ENCODE results near the gene MRPS23.
A peak's percentile ranks its signal among the peaks of the same experiment; 100 is the strongest.

Gene MRPS23

GRCh38 chr17:57874434-57875289 is 24.8 kb upstream of the MRPS23 start:
- H3K4me3 ChIP-seq (ENCODE audit: control insufficient read depth, low read depth, low read length) = no peak overlapping the region
- peak; percentile 95 for DNase-seq (ENCODE audit: low read depth)
- TF ChIP-seq CTCF (conservative IDR thresholded peaks at IDR 0.05; ENCODE audit: control insufficient read depth, insufficient read depth, low read depth, low read length) = no peak

GRCh38 chr17:57874058-57874419 is 24.2 kb upstream of the MRPS23 start:
- TF ChIP-seq CTCF (conservative IDR thresholded peaks at IDR 0.05; ENCODE audit: control insufficient read depth, insufficient read depth, low read depth, low read length) = no peak
- DNase-seq (ENCODE audit: low read depth) = no peak
- no peak overlapping the region for H3K4me3 ChIP-seq (ENCODE audit: control insufficient read depth, low read depth, low read length)

- DNase-seq (ENCODE audit: low read depth) = no peak
- no peak overlapping the region for H3K4me3 ChIP-seq (ENCODE audit: control insufficient read depth, low read depth, low read length)
- no peak for TF ChIP-seq CTCF (conservative IDR thresholded peaks at IDR 0.05; ENCODE audit: control insufficient read depth, insufficient read depth, low read depth, low read length)
These were observed 23.6 kb upstream of the MRPS23 start for GRCh38 chr17:57873261-57874057.

GRCh38 chr17:57872536-57872935 is 22.7 kb upstream of the MRPS23 start:
- no peak for TF ChIP-seq CTCF (conservative IDR thresholded peaks at IDR 0.05; ENCODE audit: control insufficient read depth, insufficient read depth, low read depth, low read length)
- no peak for DNase-seq (ENCODE audit: low read depth)
- no peak overlapping the region for H3K4me3 ChIP-seq (ENCODE audit: control insufficient read depth, low read depth, low read length)

GRCh38 chr17:57871863-57872262 is 22.0 kb upstream of the MRPS23 start:
- no peak for TF ChIP-seq CTCF (conservative IDR thresholded peaks at IDR 0.05; ENCODE audit: control insufficient read depth, insufficient read depth, low read depth, low read length)
- H3K4me3 ChIP-seq (ENCODE audit: control insufficient read depth, low read depth, low read length) = no peak overlapping the region
- DNase-seq (ENCODE audit: low read depth) = no peak

GRCh38 chr17:57871155-57871554 is 21.3 kb upstream of the MRPS23 start:
- no peak for TF ChIP-seq CTCF (conservative IDR thresholded peaks at IDR 0.05; ENCODE audit: control insufficient read depth, insufficient read depth, low read depth, low read length)
- no peak overlapping the region for H3K4me3 ChIP-seq (ENCODE audit: control insufficient read depth, low read depth, low read length)
- no peak for DNase-seq (ENCODE audit: low read depth)
